WTC11 (cell line): Measurements from ENCODE around the gene DCXR. TPM values are rescaled to one million over a fixed set of nuclear protein-coding genes. Genes with fewer than 3 reads are reported as not detected.

Experiments used
- ATAC-seq: fragments of 200-7000 bp; cut with Tn5 transposase; 2 replicates; pipeline ENCODE4 v1.10.0; 2021; ENCODE audit warnings: mild to moderate bottlenecking, moderate library complexity
- CTCF ChIA-PET: fragments of 300-600 bp; sonication (Branson Sonifier 250); formaldehyde crosslinking; loops from one replicate; lab custom pipeline; 2021; ENCODE audit warnings: antibody characterized with exemption; lab: Charles Lee
- POLR2A ChIA-PET: fragments of 350-600 bp; sonication (Branson Sonifier 250); formaldehyde crosslinking; loops from one replicate; lab custom pipeline; 2021; ENCODE audit warnings: antibody characterized with exemption; lab: Charles Lee
- DNase-seq: peaks from one replicate; pipeline ENCODE4 v3.0.0; 2021; ENCODE audit warnings: low spot score
- H3K27ac Mint-ChIP-seq: 2 replicates; pipeline ENCODE4 v1.8.0; 2021; ENCODE audit warnings: mixed read lengths
- H3K27me3 Mint-ChIP-seq: 2 replicates; pipeline ENCODE4 v1.8.0; 2021; ENCODE audit warnings: low read depth, mild to moderate bottlenecking, moderate library complexity, mixed read lengths
- H3K36me3 Mint-ChIP-seq: 2 replicates; pipeline ENCODE4 v1.8.0; 2021; ENCODE audit warnings: mixed read lengths
- H3K4me1 Mint-ChIP-seq: 2 replicates; pipeline ENCODE4 v1.8.0; 2022; ENCODE audit warnings: mixed read lengths
- H3K4me3 Mint-ChIP-seq: 2 replicates; pipeline ENCODE4 v1.8.0; 2021; ENCODE audit warnings: mild to moderate bottlenecking, moderate library complexity, mixed read lengths
- H3K9me3 Mint-ChIP-seq: 2 replicates; pipeline ENCODE4 v1.8.0; 2021; ENCODE audit warnings: mixed read lengths
- CDX4 ChIP-seq: fragments of 250-450 bp; sonication (Bioruptor Pico); IDR thresholded peaks from 2 replicates; pipeline ENCODE4 v1.9.0; 2021; ENCODE audit warnings: moderate library complexity, mild to moderate bottlenecking, inconsistent platforms, borderline replicate concordance
- CREB1 ChIP-seq: sonication (generic); formaldehyde crosslinking; IDR thresholded peaks from 2 replicates; pipeline ENCODE4 v1.8.0; 2023; ENCODE audit warnings: mild to moderate bottlenecking, missing genetic modification reagents
- E2F5 ChIP-seq: sonication (generic); formaldehyde crosslinking; IDR thresholded peaks from 2 replicates; pipeline ENCODE4 v1.8.1; 2022; ENCODE audit warnings: mild to moderate bottlenecking, moderate library complexity, missing genetic modification reagents
- ESRRA ChIP-seq: sonication (generic); formaldehyde crosslinking; IDR thresholded peaks from 2 replicates; pipeline ENCODE4 v1.8.1; 2022; ENCODE audit warnings: mild to moderate bottlenecking, missing genetic modification reagents, borderline replicate concordance
- HMGA2 ChIP-seq: fragments of 250-450 bp; sonication (Bioruptor Pico); IDR thresholded peaks from 2 replicates; pipeline ENCODE4 v1.4.0; 2021; ENCODE audit warnings: mild to moderate bottlenecking, moderate library complexity
- IRF2 ChIP-seq: sonication (generic); formaldehyde crosslinking; IDR thresholded peaks from 2 replicates; pipeline ENCODE4 v1.8.0; 2022; ENCODE audit warnings: low read depth, missing genetic modification reagents, borderline replicate concordance
- NFE2L1 ChIP-seq: sonication (generic); formaldehyde crosslinking; IDR thresholded peaks from 2 replicates; pipeline ENCODE4 v1.8.1; 2023; ENCODE audit warnings: missing genetic modification reagents
- NR1H2 ChIP-seq: sonication (generic); formaldehyde crosslinking; IDR thresholded peaks from 2 replicates; pipeline ENCODE4 v1.9.0; 2021; ENCODE audit warnings: mild to moderate bottlenecking, moderate library complexity, missing genetic modification reagents
- RELA ChIP-seq: sonication (generic); formaldehyde crosslinking; IDR thresholded peaks from 2 replicates; pipeline ENCODE4 v1.8.1; 2022; ENCODE audit warnings: missing genetic modification reagents, mild to moderate bottlenecking, borderline replicate concordance
- SOX15 ChIP-seq: fragments of 250-450 bp; sonication (Bioruptor Pico); IDR thresholded peaks from 2 replicates; pipeline ENCODE4 v1.9.0; 2021; ENCODE audit warnings: mild to moderate bottlenecking
- TEAD1 ChIP-seq: sonication (generic); formaldehyde crosslinking; IDR thresholded peaks from 2 replicates; pipeline ENCODE4 v1.8.0; 2022; ENCODE audit warnings: mild to moderate bottlenecking, missing genetic modification reagents
- ZNF263 ChIP-seq: sonication (generic); formaldehyde crosslinking; IDR thresholded peaks from 2 replicates; pipeline ENCODE4 v1.8.1; 2022; ENCODE audit warnings: low read depth, mild to moderate bottlenecking, moderate library complexity, missing genetic modification reagents
- ZNF396 ChIP-seq: fragments of 250-450 bp; sonication (Bioruptor Pico); IDR thresholded peaks from 2 replicates; pipeline ENCODE4 v1.8.0; 2021; ENCODE audit warnings: mild to moderate bottlenecking, moderate library complexity, borderline replicate concordance
- ZNF671 ChIP-seq: fragments of 250-450 bp; sonication (Bioruptor Pico); IDR thresholded peaks from 2 replicates; pipeline ENCODE4 v1.8.0; 2021; ENCODE audit warnings: mild to moderate bottlenecking
- total RNA-seq: library from RNA; stranded (reverse); gene quantifications from 3 replicates; pipeline ENCODE4 v1.2.3, GENCODE V29; 2021
- TF ChIP-seq, protein P1 (sequence below): sonication (generic); formaldehyde crosslinking; IDR thresholded peaks from 2 replicates; pipeline ENCODE4 v1.8.0; 2022; ENCODE audit warnings: mild to moderate bottlenecking, missing genetic modification reagents
- TF ChIP-seq, protein P2 (sequence below): fragments of 250-450 bp; sonication (Bioruptor Pico); IDR thresholded peaks from 2 replicates; pipeline ENCODE4 v1.9.0; 2021; ENCODE audit warnings: mild to moderate bottlenecking, borderline replicate concordance
- TF ChIP-seq, protein P3 (sequence below): sonication (generic); formaldehyde crosslinking; IDR thresholded peaks from 2 replicates; pipeline ENCODE4 v1.8.1; 2023; ENCODE audit warnings: mild to moderate bottlenecking, missing genetic modification reagents, borderline replicate concordance
- TF ChIP-seq, protein P4 (sequence below): sonication (generic); formaldehyde crosslinking; IDR thresholded peaks from 2 replicates; pipeline ENCODE4 v1.8.1; 2023; ENCODE audit warnings: mild to moderate bottlenecking, missing genetic modification reagents, moderate library complexity

Gene DCXR
- total RNA-seq, 1 experiment from 2014 or later: 130 TPM

- H3K27ac Mint-ChIP-seq: no peak overlapping the region
- H3K9me3 Mint-ChIP-seq: no peaks in the 10 kb centered on the region
- TF ChIP-seq ZNF396 (CRISPR knock-in tag) (no peak), ZNF671 (CRISPR knock-in tag) (no peak), NR1H2 (no peak)
- DNase-seq (no peak), ATAC-seq (no peak)
- CTCF ChIA-PET: interaction anchor here (2.0 kb wide), 1 partner anchor 54 kb away, joined by 8 read pairs; no protein-coding TSS in a partner anchor
- H3K4me1 Mint-ChIP-seq: no peaks in the 10 kb centered on the region
- peaks cover 25% of the 10 kb centered on the region for H3K36me3 Mint-ChIP-seq
- H3K4me3 Mint-ChIP-seq: no peak overlapping the region
- H3K27me3 Mint-ChIP-seq: no peaks in the 10 kb centered on the region
- POLR2A ChIA-PET: no interaction called here
Observed at GRCh38 chr17:82083533-82084359, 46.2 kb upstream of the DCXR start.

DNA sequence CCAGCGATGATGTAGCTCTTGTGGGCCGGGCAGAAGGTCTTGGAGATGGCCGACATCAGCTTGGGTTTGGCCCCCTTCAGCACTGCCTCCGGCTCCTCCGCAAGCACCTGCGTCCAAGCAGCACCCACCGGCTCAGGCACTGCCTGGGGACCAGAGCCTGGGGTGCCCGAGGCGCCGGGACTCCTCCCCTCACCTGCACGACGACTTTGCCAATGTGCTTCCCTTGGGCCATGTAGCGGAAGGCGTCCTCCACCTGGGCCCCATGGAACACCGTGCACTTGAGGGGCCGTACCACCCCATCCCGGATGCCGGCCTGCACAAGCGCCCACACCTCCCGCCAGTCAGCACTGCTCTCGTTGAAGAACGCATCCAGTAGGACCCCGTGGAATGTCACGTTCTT lies 45.5 kb upstream of the DCXR start:
- ChIA-PET POLR2A (no interaction called here), CTCF (interaction anchor here (2.0 kb wide), 1 partner anchor 53 kb away, joined by 8 read pairs; no protein-coding TSS in a partner anchor)
- H3K27ac Mint-ChIP-seq: no peak overlapping the region
- H3K27me3 Mint-ChIP-seq: no peaks in the 10 kb centered on the region
- ATAC-seq: no peak
- H3K9me3 Mint-ChIP-seq: no peaks in the 10 kb centered on the region
- peaks cover 24% of the 10 kb centered on the region for H3K36me3 Mint-ChIP-seq
- H3K4me1 Mint-ChIP-seq: no peaks in the 10 kb centered on the region
- TF ChIP-seq, protein P1, sequence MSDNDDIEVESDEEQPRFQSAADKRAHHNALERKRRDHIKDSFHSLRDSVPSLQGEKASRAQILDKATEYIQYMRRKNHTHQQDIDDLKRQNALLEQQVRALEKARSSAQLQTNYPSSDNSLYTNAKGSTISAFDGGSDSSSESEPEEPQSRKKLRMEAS (CRISPR knock-in tag): no peak
- TF ChIP-seq ESRRA (CRISPR knock-in tag) (no peak), ZNF263 (no peak), IRF2 (CRISPR knock-in tag) (no peak), NFE2L1 (CRISPR knock-in tag) (no peak), HMGA2 (CRISPR knock-in tag) (no peak)
- TF ChIP-seq, all 79 proteins: peak for 0
- no peak overlapping the region for H3K4me3 Mint-ChIP-seq
- DNase-seq: no peak

DNA sequence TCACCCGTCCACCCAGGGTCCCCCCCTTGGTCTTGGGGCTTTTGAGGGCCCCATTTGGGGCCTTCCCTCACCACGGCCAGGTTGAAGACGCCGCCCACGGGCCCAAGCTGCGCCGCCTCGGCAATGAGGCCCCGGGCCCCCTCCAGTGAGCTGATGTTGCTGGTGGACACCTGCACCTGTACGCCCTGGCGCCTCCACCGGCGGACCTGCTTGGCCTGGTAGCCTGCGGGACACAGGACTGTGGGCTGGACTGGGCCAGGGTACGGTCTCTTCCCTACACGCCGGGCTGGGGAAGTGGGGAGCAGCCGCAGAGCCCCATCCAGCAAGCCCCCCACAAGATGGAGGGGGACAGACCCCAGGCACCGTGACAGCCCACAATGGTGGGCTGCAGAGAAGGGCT lies 45.0 kb upstream of the DCXR start:
- Mint-ChIP-seq H3K27me3 (no peaks in the 10 kb centered on the region), H3K36me3 (peaks cover 23% of the 10 kb centered on the region), H3K27ac (no peak overlapping the region), H3K4me1 (no peaks in the 10 kb centered on the region), H3K9me3 (no peaks in the 10 kb centered on the region), H3K4me3 (no peak overlapping the region)
- ATAC-seq: no peak
- ChIA-PET CTCF (interaction anchor here (2.0 kb wide), 1 partner anchor 52 kb away, joined by 8 read pairs; no protein-coding TSS in a partner anchor), POLR2A (interaction anchor here (1.0 kb wide), 1 partner anchor 50 kb away, joined by 3 read pairs; no protein-coding TSS in a partner anchor)
- DNase-seq: no peak
- TF ChIP-seq E2F5 (CRISPR knock-in tag) (no peak), SOX15 (CRISPR knock-in tag) (no peak), RELA (CRISPR knock-in tag) (no peak), CDX4 (no peak), ESRRA (CRISPR knock-in tag) (no peak), TEAD1 (CRISPR knock-in tag) (no peak), NFE2L1 (CRISPR knock-in tag) (no peak), CREB1 (CRISPR knock-in tag) (no peak)
- TF ChIP-seq, protein P2, sequence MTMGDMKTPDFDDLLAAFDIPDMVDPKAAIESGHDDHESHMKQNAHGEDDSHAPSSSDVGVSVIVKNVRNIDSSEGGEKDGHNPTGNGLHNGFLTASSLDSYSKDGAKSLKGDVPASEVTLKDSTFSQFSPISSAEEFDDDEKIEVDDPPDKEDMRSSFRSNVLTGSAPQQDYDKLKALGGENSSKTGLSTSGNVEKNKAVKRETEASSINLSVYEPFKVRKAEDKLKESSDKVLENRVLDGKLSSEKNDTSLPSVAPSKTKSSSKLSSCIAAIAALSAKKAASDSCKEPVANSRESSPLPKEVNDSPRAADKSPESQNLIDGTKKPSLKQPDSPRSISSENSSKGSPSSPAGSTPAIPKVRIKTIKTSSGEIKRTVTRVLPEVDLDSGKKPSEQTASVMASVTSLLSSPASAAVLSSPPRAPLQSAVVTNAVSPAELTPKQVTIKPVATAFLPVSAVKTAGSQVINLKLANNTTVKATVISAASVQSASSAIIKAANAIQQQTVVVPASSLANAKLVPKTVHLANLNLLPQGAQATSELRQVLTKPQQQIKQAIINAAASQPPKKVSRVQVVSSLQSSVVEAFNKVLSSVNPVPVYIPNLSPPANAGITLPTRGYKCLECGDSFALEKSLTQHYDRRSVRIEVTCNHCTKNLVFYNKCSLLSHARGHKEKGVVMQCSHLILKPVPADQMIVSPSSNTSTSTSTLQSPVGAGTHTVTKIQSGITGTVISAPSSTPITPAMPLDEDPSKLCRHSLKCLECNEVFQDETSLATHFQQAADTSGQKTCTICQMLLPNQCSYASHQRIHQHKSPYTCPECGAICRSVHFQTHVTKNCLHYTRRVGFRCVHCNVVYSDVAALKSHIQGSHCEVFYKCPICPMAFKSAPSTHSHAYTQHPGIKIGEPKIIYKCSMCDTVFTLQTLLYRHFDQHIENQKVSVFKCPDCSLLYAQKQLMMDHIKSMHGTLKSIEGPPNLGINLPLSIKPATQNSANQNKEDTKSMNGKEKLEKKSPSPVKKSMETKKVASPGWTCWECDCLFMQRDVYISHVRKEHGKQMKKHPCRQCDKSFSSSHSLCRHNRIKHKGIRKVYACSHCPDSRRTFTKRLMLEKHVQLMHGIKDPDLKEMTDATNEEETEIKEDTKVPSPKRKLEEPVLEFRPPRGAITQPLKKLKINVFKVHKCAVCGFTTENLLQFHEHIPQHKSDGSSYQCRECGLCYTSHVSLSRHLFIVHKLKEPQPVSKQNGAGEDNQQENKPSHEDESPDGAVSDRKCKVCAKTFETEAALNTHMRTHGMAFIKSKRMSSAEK (CRISPR knock-in tag): no peak
- TF ChIP-seq, protein P3, sequence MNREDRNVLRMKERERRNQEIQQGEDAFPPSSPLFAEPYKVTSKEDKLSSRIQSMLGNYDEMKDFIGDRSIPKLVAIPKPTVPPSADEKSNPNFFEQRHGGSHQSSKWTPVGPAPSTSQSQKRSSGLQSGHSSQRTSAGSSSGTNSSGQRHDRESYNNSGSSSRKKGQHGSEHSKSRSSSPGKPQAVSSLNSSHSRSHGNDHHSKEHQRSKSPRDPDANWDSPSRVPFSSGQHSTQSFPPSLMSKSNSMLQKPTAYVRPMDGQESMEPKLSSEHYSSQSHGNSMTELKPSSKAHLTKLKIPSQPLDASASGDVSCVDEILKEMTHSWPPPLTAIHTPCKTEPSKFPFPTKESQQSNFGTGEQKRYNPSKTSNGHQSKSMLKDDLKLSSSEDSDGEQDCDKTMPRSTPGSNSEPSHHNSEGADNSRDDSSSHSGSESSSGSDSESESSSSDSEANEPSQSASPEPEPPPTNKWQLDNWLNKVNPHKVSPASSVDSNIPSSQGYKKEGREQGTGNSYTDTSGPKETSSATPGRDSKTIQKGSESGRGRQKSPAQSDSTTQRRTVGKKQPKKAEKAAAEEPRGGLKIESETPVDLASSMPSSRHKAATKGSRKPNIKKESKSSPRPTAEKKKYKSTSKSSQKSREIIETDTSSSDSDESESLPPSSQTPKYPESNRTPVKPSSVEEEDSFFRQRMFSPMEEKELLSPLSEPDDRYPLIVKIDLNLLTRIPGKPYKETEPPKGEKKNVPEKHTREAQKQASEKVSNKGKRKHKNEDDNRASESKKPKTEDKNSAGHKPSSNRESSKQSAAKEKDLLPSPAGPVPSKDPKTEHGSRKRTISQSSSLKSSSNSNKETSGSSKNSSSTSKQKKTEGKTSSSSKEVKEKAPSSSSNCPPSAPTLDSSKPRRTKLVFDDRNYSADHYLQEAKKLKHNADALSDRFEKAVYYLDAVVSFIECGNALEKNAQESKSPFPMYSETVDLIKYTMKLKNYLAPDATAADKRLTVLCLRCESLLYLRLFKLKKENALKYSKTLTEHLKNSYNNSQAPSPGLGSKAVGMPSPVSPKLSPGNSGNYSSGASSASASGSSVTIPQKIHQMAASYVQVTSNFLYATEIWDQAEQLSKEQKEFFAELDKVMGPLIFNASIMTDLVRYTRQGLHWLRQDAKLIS (CRISPR knock-in tag): no peak
- TF ChIP-seq, protein P4, sequence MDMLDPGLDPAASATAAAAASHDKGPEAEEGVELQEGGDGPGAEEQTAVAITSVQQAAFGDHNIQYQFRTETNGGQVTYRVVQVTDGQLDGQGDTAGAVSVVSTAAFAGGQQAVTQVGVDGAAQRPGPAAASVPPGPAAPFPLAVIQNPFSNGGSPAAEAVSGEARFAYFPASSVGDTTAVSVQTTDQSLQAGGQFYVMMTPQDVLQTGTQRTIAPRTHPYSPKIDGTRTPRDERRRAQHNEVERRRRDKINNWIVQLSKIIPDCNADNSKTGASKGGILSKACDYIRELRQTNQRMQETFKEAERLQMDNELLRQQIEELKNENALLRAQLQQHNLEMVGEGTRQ (CRISPR knock-in tag): no peak
